Heart left ventricle (tissue), 13 donors: ENCODE data around the gene CKB.

Source experiments
- POLR2A ChIP-seq, 2 donors: fragments of 450-650 bp; IDR thresholded peaks; one replicate each; pipeline ENCODE4 v1.6.1; 2017; ENCODE audit warnings: antibody characterized with exemption in 2 of 2, mild to moderate bottlenecking in 2 of 2, moderate library complexity in 2 of 2
- TF ChIP-seq, protein P1 (sequence below), 12 donors: fragments of 200-600 bp; sonication (generic) in 4 of 12; IDR thresholded peaks; one replicate each; pipeline versions ENCODE4 v1.5.0 to v1.8.0; 2018 to 2022; ENCODE audit warnings: antibody characterized with exemption in 12 of 12, mild to moderate bottlenecking in 5 of 12
- donor health status: ischemic (EF 13 %, LVEDD 7.1; RV severe dilation, severe dysfunction).
- donor health status: DM: no; HTN: yes; CAD: no.
- donor health status: DM: no; HTN: no; CAD: no.
- donor health status: ischemic (EF 25% LVEDD 6.9; RV normal size, moderate dysfunction).
- donor health status: ischemic (EF 25% LVEDD 5.7; RV mildly dilated, moderate dysfunction).
- donor health status: ischemic (EF 35%, LVEDD 5.7; RV mildly dilated, moderate dysfunction).
- donor health status: nonischemic (EF 11% LVEDD 7.7; RV severe dilation, severe dysfunction).
- donor health status: DM: yes; HTN: yes; CAD: no.
- donor health status: PGD.
- donor health status: ischemic (EF 29% LVEDD 5.4; RV normal size, mild dysfunction).
- donor health status: nonischemic (EF 23%, LVEDD 6.1; RV moderate dilation, normal function).

DNA sequence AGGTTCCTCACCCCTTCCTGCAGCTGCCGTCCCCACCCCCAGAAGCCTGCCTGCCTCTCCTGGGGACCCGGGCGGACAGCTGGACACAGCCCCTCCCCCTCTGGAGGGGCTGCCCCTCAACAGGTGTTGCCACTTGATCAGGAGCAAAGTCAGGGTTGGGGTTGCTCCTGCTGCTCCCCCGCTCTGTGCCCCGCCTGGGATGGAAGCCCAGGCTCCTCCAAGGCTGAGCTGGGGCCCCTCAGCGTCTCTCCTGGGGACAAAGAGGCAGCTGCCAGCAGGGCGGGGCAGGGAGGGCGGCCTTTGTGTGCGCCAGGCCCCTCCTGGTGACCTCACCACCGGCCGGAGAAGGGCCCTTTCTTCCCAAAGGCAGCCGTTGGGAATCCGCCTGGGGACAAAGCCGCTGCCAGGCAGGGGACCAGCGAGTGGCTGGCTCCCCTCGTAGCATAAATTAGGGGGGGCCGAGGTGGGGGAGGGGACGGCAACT is 20.0 kb upstream of the CKB start:
- TF ChIP-seq POLR2A (IDR thresholded peaks at IDR 0.05) = no peak
- TF ChIP-seq, protein P1, sequence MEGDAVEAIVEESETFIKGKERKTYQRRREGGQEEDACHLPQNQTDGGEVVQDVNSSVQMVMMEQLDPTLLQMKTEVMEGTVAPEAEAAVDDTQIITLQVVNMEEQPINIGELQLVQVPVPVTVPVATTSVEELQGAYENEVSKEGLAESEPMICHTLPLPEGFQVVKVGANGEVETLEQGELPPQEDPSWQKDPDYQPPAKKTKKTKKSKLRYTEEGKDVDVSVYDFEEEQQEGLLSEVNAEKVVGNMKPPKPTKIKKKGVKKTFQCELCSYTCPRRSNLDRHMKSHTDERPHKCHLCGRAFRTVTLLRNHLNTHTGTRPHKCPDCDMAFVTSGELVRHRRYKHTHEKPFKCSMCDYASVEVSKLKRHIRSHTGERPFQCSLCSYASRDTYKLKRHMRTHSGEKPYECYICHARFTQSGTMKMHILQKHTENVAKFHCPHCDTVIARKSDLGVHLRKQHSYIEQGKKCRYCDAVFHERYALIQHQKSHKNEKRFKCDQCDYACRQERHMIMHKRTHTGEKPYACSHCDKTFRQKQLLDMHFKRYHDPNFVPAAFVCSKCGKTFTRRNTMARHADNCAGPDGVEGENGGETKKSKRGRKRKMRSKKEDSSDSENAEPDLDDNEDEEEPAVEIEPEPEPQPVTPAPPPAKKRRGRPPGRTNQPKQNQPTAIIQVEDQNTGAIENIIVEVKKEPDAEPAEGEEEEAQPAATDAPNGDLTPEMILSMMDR (IDR thresholded peaks at IDR 0.05) = no peak
